RWPE1 (cell line): ENCODE results near the gene LRRTM4.

ENCODE experiments used
- CTCF ChIA-PET: fragments of 350-600 bp; sonication (Branson Sonifier 250); formaldehyde crosslinking; extraction: SDS; loops from one replicate; lab custom pipeline; 2021; lab: Yijun Ruan, JAX
- POLR2A ChIA-PET: fragments of 400-600 bp; formaldehyde crosslinking; extraction: SDS; loops from one replicate; lab custom pipeline; 2020; ENCODE audit warnings: antibody characterized with exemption; ENCODE audit not compliant: low non-redundant PET; lab: Yijun Ruan, JAX
- DNase-seq: peaks from one replicate; pipeline ENCODE4 v3.0.0; 2012; ENCODE audit warnings: low spot score
- H3K27ac ChIP-seq: fragments of 450-650 bp; 2 replicates; pipeline ENCODE4 v1.5.1; 2017
- CTCF ChIP-seq: fragments of 450-650 bp; conservative IDR thresholded peaks from 2 replicates; pipeline ENCODE4 v1.5.1; 2017; ENCODE audit warnings: low read depth, mild to moderate bottlenecking

Gene LRRTM4

DNA sequence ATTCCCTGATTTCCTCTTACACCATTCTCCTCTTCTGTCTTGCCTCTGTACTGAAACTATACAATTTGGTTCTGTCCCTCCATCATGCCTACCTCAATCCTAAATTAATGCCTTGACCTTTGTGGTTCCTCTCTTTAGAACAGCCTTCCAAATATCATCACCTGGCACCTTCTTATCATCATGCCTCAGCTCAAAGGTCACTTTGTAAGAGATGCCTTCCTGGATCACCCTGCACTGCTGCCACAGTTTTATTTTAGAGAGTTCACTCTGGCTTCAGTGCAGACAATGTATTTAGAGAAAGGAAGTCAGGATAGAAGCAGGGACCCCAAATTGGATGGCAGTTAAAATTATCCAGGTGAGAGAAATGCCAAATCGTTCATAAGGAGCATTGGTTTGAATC, 64.5 kb downstream of the LRRTM4 start:
- H3K27ac ChIP-seq = no peak overlapping the region
- ChIA-PET POLR2A (no interaction called here), CTCF (no interaction called here)
- no peak for DNase-seq
- no peak for TF ChIP-seq CTCF

GRCh38 chr2:77443076-77443475, 79.1 kb downstream of the LRRTM4 start:
- TF ChIP-seq CTCF = no peak
- ChIA-PET CTCF (no interaction called here), POLR2A (no interaction called here)
- DNase-seq = no peak
- H3K27ac ChIP-seq = no peak overlapping the region

GRCh38 chr2:77434880-77435279, 87.3 kb downstream of the LRRTM4 start:
- TF ChIP-seq CTCF = no peak
- ChIA-PET CTCF (interaction anchor here (0.6 to 0.8 kb wide), 4 partner anchors 9 to 1563 kb away, joined by 3 read pairs; no protein-coding TSS in a partner anchor), POLR2A (no interaction called here)
- DNase-seq = no peak
- H3K27ac ChIP-seq = no peak overlapping the region

DNA sequence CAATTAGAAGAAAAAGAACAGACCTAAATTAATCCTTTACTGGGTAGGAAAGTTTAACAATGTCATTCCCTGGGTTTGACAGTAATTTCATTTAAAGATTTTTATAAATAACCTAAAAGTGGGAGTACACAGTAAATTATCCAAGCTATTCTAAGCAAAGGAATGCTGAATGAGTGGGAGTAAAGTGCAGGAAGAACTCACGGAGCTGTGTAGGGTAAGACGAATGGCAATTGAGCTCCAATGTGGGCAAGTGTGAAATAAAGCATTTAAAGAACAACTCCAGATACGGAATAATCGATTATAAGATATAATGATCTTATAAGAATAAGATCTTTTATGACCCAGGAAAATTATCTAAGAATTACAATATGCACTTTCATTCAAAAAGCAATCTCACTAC, 93.2 kb downstream of the LRRTM4 start:
- ChIA-PET CTCF (no interaction called here), POLR2A (no interaction called here)
- no peak overlapping the region for H3K27ac ChIP-seq
- TF ChIP-seq CTCF = no peak
- DNase-seq = no peak

GRCh38 chr2:77421971-77422370, 100.2 kb downstream of the LRRTM4 start:
- DNase-seq = no peak
- ChIA-PET CTCF (no interaction called here), POLR2A (no interaction called here)
- H3K27ac ChIP-seq = no peak overlapping the region
- no peak for TF ChIP-seq CTCF

DNA sequence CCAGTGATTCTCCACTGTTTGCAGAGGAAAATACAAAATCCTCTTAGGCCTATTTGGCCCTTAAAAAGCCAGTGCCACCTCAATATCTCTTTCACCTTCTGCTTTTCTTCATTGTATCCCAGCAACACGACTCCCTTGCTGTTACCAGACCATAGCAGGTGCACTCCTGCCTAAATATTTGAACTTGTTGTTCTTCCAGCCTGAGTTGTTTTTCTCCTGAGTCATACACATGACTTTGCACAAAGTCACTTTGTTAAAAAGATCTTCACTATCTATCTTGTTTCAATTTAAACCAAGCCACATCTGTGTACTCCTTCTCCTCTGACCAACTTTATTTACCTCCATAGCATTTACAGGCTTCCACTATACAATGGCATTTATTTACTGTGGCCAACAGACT, 103.6 kb downstream of the LRRTM4 start:
- ChIA-PET POLR2A (no interaction called here), CTCF (no interaction called here)
- DNase-seq = no peak
- no peak overlapping the region for H3K27ac ChIP-seq
- TF ChIP-seq CTCF = no peak

- POLR2A ChIA-PET = no interaction called here
- TF ChIP-seq CTCF = no peak
- CTCF ChIA-PET = no interaction called here
- H3K27ac ChIP-seq = no peak overlapping the region
- DNase-seq = no peak
These were observed 118.0 kb downstream of the LRRTM4 start for GRCh38 chr2:77404189-77404588.
